Keratinocyte (primary cell): ENCODE measurements around the gene NEURL3.

ENCODE experiments used
- CTCF ChIP-seq, 3 experiments: IDR thresholded peaks in 1 of 3; conservative IDR thresholded peaks in 1 of 3; optimal IDR thresholded peaks in 1 of 3; 2 replicates in 2 of 3; 3 replicates in 1 of 3; pipeline versions ENCODE3 to v1.5.1; 2011; ENCODE audit warnings: low read length in 3 of 3, mild to moderate bottlenecking in 3 of 3, moderate library complexity in 2 of 3, control low read depth in 1 of 3, inconsistent platforms in 1 of 3; ENCODE audit not compliant: insufficient read depth in 2 of 3; ENCODE audit errors: extremely low read depth in 1 of 3
- EZH2 ChIP-seq: IDR thresholded peaks from one replicate; pipeline ENCODE4 v1.6.1; 2012; ENCODE audit warnings: inconsistent platforms, mild to moderate bottlenecking, low read length, moderate library complexity

GRCh38 chr2:96547203-96547641, 42.1 kb upstream of the NEURL3 start:
- peak in 1 of 3 experiments; percentile 10 for TF ChIP-seq CTCF (optimal IDR thresholded peaks at IDR 0.05 in 1 of 3, IDR thresholded peaks at IDR 0.05 in 1 of 3, conservative IDR thresholded peaks at IDR 0.05 in 1 of 3; ENCODE audit: extremely low read depth in 1 of 3, insufficient read depth in 2 of 3, low read length in 3 of 3)
- TF ChIP-seq EZH2: no peak
